Amniotic stem cell (primary cell): ENCODE measurements around the gene ARHGAP5.

ENCODE experiments used
- DNase-seq: peaks from one replicate; lab custom pipeline; 2025; lab: John Stamatoyannopoulos, UW

Gene ARHGAP5, protein sequence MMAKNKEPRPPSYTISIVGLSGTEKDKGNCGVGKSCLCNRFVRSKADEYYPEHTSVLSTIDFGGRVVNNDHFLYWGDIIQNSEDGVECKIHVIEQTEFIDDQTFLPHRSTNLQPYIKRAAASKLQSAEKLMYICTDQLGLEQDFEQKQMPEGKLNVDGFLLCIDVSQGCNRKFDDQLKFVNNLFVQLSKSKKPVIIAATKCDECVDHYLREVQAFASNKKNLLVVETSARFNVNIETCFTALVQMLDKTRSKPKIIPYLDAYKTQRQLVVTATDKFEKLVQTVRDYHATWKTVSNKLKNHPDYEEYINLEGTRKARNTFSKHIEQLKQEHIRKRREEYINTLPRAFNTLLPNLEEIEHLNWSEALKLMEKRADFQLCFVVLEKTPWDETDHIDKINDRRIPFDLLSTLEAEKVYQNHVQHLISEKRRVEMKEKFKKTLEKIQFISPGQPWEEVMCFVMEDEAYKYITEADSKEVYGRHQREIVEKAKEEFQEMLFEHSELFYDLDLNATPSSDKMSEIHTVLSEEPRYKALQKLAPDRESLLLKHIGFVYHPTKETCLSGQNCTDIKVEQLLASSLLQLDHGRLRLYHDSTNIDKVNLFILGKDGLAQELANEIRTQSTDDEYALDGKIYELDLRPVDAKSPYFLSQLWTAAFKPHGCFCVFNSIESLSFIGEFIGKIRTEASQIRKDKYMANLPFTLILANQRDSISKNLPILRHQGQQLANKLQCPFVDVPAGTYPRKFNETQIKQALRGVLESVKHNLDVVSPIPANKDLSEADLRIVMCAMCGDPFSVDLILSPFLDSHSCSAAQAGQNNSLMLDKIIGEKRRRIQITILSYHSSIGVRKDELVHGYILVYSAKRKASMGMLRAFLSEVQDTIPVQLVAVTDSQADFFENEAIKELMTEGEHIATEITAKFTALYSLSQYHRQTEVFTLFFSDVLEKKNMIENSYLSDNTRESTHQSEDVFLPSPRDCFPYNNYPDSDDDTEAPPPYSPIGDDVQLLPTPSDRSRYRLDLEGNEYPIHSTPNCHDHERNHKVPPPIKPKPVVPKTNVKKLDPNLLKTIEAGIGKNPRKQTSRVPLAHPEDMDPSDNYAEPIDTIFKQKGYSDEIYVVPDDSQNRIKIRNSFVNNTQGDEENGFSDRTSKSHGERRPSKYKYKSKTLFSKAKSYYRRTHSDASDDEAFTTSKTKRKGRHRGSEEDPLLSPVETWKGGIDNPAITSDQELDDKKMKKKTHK (N-terminal part only)

DNA sequence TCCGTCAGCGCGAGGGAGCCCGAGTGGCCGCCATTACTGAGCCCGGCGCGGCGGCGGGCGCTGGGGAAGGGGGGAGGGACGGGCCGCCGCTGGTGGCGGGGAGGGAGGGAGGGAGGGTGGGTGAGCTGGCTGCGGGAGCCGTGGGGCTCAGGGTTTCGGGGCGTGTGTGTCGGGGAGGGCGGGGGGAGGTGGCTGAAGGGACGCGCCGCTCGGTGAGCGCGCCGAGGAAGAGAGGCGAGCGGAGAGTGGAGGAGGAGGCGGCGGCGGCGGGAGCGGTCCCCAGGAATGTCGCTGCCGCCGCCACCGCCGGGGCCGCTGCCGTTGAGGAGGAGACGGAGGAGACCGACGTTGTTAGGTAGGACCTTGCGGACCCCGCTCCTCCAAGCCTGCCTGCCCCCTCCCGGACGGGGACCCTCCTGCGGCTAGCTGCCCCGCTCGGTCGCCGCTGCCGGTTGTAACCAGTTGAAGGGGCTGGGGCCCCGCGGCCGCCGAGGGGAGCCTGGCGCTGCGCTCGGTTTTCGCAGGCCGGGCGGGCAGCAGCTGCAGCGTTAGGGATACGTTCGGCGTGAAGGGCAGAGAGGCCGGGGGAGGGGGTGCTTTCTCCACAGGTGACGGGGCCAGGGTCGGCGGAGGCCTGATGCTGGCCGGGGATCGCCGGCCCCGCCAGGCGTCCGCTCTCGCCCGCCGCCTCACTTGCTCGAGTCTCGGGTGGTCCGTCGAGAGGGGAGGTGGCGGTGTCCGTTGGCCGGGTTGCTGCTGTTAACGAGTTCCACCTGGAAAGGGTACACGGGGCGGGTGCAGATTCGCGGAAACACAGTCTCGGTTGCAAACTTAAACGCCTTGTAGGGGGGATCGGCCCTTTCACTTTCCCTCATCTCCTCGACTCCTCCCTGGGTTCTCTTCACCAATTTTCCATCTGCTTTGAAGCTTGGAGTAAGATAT lies at the start of gene ARHGAP5:
Gene ARHGAP5, plus strand, starts transcription at position 224 of the 942 bp plus-strand sequence. CDS start 13,366 bp downstream, outside the sequence.
- DNase-seq = no peak

DNA sequence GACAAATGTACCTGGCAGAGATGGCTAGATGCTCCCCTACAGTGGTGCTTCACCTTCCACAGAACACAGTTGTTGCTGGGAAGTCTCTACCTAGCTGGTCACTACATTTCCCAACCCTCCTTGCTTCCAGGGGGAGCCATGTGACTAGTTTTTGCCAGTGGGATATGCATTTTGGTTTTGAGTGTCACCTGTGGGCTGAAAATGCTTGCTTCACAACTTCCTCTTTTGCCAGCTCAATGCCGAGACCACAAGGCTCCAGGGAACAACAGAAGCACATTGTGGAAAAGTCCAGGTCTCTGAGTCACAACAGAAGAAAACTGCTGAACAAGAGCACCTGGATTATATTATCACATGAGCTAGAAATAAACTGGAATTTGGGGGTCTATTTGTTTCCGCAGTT lies 48.5 kb upstream of the ARHGAP5 start:
- DNase-seq = no peak

DNA sequence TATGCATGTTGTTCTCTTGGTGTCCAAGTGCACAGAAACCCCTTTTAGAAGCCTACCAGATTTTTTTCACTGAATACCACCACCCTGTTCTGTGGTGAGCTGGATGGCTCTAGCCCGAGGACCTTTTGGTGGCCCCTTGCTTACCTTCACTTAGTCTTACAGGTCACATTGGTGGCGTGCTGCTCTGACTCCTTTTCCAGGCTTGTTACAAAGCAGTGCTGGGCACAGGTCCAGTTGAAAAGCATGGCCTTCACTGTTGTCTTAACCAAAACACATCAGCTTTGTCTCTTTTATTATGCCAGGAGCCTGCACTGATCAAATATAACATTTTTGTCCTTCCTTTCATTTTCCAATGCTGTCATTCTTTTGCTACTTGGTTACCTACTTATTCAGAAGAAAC lies 43.6 kb upstream of the ARHGAP5 start:
- no peak for DNase-seq

DNA sequence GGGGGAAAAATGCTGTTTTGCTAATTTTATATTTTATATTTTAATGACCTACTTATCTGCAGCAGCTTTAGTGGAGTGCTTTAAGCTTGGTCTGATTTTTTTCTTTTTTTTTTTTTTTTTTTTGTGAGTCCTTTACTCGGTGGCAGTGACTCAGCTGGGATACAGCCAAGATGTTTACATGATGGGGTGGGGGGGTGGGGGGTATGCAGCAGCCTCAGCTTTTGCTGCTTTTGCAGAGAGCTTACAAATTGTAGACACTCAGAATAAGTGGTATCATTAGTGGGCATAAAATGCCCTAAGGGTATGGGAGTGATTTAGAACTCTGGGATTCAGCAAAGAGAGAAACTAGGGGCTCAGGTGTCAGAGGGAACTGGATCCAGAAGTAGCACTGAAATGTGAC lies 38.2 kb upstream of the ARHGAP5 start:
- DNase-seq = no peak

DNA sequence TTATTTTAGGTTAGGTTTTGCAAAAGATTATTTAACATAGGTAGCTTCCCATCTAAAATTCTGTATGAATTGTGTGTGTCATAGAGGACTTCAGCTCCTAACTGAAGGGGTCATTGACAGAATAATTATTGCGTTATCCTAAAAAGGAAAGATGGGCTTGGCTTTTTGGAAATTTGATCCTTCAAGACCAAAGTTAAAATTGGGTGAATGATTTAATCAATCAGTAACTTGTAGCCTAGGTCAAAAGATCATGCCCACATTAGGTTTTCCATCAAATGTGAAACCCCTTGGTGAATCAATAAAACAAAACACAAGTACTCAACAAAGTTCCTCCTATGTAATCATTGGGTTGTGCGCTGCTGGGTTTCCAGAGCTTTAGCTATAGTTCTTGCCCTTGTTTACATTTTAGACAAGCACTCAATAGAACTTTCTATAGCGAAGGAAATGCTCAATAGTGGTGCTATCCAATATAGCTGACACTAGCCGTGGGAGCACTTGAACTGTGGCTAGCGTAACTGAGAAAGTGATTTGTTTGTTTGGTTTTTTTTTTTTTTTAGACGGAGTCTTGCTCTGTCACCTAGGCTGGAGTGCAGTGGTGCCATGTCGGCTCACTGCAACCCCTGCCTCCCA lies 37.6 kb upstream of the ARHGAP5 start:
- no peak for DNase-seq

DNA sequence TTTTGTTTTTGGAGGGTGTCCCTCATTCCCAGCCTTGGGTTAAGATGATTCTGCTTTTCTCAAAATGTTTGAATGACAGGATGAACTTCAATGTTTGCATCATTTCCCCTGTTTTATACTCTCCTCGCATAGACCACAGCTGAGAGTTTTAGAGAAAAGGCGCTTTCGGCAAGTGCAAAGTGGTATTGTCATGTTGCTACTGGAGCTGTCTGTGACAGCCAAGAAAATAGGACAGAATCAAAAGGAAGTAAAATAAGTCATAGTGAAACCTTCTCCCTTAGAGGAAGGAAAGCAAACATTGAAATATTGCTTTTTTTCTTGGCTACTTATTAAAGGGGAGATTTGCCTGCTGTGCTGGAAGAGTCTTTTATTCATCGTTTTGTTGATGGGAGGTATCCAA lies 33.5 kb upstream of the ARHGAP5 start:
- no peak for DNase-seq

DNA sequence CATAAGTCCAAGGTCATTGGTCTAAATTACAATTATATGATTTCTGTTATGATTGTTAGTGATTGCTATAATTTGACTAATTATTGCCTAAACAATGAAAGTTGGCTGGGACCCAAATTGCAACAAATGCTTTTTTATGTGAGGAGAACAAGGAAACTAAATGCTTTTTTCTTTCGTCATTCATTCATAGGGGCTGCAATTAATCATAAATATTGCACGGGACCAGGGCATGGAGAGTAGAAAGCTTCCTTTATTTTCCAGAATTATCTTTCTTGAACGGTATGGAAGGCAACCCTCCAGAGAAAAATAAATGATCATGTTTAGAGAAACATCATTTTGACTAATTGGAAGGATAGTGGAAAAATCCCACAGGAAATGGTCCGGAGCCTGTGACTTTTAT lies 32.6 kb upstream of the ARHGAP5 start:
- no peak for DNase-seq

DNA sequence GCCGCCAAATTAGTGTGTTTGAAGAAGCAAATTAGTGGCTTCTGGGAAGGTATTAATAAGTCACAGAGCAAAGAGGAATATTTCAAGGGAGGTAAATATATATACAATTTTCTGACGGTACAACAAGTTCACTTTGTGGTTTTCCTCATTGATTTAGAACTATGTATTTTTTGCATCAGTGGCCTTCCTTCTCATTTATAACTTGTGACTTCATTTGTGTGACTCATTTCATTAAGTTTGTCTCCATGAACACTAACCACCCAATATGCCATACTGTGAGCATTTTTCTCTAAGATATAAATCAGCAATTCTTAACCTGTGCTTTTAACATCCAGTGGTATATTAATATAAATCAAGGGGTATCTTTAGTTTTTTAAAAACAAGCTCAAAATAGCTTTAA lies 29.3 kb upstream of the ARHGAP5 start:
- no peak for DNase-seq

DNA sequence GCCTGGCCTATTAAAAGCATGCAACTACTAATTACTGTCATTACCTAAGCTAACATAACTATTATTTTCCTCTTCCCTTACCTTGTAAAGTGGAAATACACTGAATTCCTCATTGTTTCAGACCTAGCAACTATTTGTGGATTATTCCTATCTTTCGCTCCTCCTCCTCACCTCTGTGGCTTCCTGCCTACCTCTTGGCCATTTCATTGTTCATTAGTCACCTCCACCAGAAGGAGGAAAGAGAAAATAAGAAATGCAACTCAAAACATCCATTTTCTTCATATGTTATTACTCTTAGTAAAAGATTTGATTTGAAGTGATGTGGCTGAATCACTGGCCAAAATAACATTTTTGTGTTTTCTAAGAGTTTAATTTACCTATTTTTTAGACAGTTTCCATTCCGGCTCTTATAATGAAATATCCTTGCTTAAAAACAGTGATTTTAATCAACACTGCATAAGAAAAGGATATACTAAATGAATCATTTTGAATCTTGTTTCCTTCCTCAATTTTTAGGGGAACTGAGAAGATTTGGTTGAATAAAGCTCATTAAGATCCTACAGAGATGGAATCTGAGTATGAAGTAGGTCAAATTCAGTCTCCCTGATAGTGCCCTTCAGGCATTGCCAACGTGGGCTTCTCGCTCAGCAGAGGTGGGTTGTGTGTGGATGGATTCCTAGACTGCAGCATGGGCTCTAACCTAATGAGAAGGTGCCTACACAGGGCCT lies 27.6 kb upstream of the ARHGAP5 start:
- no peak for DNase-seq

DNA sequence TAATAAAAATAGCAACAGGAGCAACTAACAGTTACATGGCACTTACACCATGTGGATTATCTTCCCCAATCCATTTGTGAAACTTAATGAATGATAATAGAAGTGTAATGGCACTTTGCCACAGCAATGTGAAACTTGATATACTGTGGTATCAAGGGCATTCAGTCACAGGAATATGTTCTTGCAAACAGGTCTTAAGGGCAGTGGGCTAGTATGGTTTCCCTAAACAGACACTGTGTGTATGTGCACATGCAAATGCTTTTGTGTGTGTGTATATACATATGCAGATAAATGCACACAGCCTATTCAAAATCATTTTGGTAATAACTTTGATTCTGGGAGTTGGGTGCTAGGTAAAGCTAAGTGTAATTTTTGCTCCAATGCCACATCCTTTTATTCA lies 26.2 kb upstream of the ARHGAP5 start:
- no peak for DNase-seq

DNA sequence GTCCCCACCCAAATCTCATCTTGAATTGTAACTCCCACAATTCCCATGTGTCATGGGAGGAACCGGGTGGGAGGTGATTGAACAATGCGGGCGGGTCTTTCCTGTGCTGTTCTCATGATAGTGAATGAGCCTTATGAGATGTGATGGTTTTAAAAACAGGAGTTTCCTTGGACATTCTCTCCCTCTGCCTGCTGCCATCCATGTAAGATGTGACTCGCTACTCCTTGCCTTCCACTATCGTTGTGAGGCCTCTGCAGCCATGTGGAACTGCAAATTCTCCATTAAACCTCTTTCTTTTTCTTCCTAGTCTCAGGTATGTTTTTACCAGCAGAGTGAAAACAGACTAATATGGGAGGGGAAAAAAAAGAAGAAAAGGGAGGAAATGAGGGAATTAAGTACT lies 22.6 kb upstream of the ARHGAP5 start:
- no peak for DNase-seq

DNA sequence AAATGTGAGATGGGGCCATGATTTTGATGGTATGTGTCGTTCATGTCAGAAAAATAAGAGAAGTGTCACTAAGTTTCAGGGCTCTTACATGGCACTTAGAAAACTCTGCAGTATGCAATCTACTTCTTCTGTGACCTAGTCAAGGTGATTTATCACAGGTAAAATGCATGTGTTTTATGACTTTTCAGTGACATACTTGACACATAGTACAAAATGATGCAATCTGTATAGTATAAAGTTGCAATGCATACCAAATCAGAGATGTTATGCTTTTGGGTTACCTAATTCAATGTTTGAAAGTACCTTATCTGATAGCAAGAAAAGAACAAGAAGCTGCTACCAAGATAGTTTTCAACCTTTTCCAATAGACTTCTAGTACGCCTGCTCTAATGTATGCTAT lies 21.9 kb upstream of the ARHGAP5 start:
- DNase-seq = no peak

DNA sequence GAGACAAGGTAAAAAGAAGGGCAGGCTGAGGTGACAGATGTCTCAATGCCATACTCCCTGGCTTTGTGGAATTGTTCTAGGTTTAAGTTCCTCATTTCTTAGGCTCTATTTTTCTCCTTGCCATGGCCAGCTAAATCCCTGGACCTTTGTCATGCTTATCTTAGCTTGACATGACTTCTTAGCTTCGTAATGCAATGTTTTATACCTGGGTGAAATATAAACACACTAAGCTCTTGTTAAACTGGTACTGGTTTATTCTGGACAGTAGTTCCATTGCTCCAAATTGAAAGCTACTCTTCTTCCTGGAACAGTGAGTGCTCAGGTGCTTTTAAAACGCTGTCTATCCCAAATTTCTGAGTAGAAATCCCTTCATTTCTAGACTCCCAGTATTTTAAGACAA lies 17.4 kb upstream of the ARHGAP5 start:
- no peak for DNase-seq

DNA sequence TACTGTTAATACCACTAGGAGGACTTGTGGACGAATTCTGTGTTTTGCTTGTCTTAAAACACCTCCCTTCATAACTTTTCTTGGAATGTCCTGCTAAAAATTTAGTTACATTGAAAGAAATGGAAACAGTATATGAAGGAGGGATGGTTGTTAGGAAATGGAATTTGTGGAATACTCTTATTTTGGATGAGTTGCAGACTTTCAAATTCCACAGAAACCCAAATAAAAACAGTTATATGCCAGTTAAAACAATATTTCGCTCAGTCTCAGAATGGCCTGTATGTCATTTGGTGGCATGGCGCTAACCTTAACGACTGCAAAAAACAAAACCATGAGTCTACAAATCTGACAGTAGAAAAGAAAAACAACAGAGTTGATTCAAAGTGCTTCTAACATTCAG lies 12.2 kb upstream of the ARHGAP5 start:
- no peak for DNase-seq

DNA sequence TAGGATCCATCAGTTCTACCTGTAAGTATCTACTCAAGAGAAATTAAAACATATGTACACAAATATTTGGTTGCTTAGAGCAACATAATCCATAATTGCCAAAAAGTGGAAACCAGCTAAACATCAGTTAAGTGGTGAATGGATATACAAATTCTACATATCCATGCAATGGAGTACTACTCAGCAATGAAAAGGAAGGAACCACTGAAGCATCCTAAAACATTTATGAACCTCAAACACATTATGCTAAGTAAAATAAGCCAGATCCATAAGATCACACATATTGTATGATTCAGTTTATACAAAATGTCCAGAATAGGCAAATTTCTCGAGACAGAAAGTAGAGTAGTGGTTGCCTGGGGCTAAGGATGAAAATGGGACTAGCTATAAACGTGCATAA lies 8.4 kb upstream of the ARHGAP5 start:
- DNase-seq = no peak

DNA sequence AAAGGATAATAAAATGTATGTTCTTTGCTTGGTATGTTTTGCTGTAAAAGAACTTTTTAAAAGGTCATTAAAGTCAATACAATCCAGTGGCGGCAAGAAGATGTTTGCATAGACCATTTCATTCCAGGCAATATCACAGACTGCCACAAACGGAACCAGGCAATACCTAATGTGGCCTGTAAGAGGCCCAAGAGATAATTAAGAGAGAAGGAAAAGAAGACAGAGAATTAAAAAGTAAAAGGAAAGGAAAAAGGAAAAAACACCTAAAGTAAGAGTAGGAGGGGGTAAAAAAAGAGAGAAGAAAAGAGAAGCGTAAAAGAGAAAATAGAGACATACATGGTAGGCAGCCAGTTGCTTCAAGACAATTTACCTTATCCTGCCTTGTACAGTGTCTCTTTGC lies 6.8 kb upstream of the ARHGAP5 start:
- no peak for DNase-seq

DNA sequence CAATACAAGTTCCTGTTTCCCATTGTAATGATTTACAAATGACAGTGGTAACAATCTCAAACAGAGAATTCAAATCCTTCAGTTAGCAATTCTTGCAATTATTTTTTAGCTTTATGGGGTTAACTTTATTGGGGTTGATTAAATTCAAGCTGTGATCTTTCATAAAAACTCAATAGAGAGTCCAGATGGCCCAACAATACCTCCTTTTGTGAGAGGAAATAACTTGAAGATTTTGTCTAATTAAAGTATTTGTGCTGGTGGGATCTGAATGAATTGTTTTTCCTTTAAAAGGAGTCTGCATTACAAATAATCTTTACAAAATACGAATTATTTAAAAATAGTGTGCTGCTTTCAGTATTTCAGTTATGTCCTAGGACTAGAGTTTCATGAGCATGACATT lies 4.4 kb upstream of the ARHGAP5 start:
- no peak for DNase-seq

DNA sequence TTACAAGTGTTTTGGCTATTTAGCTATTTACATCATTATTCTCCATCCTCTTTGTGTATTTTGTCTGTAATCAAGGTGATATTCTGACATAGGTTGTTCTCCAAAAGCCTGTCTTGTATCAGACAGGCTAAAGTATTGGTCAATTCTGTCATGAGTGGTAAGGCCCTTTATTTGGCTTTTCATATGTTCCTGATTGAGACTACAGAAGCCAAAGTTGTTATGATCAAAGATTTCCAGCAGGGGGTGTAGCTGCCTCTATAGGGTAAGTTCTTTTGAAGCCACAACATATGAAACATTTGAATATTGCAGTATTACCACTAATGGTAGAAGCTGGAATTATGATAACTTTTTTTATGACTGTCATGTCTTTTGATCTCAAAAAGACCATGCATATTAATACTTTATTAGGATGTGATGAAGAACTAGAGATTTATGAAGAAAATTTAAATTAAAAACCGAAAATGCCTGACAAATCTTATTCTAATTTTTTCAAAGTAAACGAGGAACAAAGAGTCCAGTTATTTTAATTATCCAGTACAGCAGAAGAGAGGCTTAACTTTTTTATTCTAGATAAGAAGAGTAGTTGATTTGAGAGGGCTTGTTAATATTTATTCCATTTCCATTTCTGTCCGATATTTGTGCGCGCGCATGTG lies 3.4 kb upstream of the ARHGAP5 start:
- DNase-seq = peak; percentile 61

DNA sequence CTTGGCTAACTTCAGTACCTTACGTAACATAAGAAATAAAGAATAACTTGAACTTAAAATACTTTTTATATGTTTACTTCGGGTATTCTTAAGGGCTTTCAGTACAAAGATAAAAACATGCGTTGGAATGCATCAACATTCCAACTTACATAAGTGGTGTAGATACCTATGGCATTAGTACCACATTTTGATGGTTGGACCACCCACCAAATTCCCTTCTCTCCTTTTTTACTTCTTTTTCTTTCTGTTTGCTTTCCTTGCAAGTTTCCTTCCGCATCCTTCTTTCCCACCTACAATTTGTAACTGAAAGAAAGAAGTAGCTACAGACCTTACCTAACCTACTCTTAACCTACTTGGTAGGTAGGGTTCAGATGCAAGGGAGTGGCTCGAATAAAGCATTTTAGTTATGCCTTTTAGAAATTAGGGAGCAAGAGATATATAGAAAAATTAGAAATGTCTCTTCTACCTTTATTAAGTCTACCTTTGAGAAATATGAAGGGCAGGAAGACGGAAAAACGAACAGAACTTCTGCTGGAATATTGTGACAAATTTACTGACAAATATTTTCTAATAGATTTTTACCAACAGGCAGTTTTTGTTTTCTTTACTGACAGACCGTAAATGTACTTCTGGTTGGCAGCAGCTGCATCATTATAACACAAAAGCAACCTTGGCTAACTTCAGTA lies 2.1 kb upstream of the ARHGAP5 start:
- no peak for DNase-seq
